C4-2B (cell line): ENCODE results near the gene RMDN3.

ENCODE experiments used
- CTCF ChIP-seq: fragments of 450-650 bp; conservative IDR thresholded peaks from 2 replicates; pipeline ENCODE4 v1.5.1; 2017; ENCODE audit warnings: mild to moderate bottlenecking
- ZFX ChIP-seq: fragments of 450-650 bp; IDR thresholded peaks from 2 replicates; pipeline ENCODE4 v1.6.1; 2017

- TF ChIP-seq CTCF (no peak), ZFX (no peak)
These were observed 48.9 kb downstream of the RMDN3 start for GRCh38 chr15:40706121-40706520.
